Stimulated activated CD8-positive, alpha-beta memory T cell treated with anti-CD3 and anti-CD28 coated beads, Interleukin-4, amount 100 ng/mL, for 1 hour (primary cell): Measurements from ENCODE around the gene STEAP3.

Experiments
- DNase-seq, 2 donors: peaks; one replicate each; pipeline ENCODE4 v3.0.0-alpha.2; 2020; ENCODE audit warnings: low read depth in 2 of 2, low spot score in 1 of 2

STEAP3 gene

GRCh38 chr2:119245841-119246230 is 22.2 kb downstream of the STEAP3 start:
- no peak for DNase-seq

- DNase-seq = no peak
Measured at GRCh38 chr2:119246884-119247843, 23.5 kb downstream of the STEAP3 start.

GRCh38 chr2:119247844-119248271 is 24.2 kb downstream of the STEAP3 start:
- no peak for DNase-seq

- DNase-seq = no peak
Measured at GRCh38 chr2:119248311-119248710, 24.7 kb downstream of the STEAP3 start.

GRCh38 chr2:119248751-119249150 is 25.1 kb downstream of the STEAP3 start:
- DNase-seq = no peak

- no peak for DNase-seq
Measured at GRCh38 chr2:119249311-119249710, 25.7 kb downstream of the STEAP3 start.

GRCh38 chr2:119249855-119250717 is 26.5 kb downstream of the STEAP3 start:
- no peak for DNase-seq

- DNase-seq = no peak
Measured at GRCh38 chr2:119250718-119251290, 27.2 kb downstream of the STEAP3 start.

GRCh38 chr2:119251652-119252051 is 28.0 kb downstream of the STEAP3 start:
- DNase-seq = no peak

GRCh38 chr2:119252186-119253113 is 28.8 kb downstream of the STEAP3 start:
- DNase-seq = no peak

- no peak for DNase-seq
Measured at GRCh38 chr2:119253114-119253702, 29.6 kb downstream of the STEAP3 start.

GRCh38 chr2:119253760-119254600 is 30.3 kb downstream of the STEAP3 start:
- DNase-seq = no peak

GRCh38 chr2:119254601-119255080 is 31.0 kb downstream of the STEAP3 start:
- no peak for DNase-seq

- DNase-seq = no peak
Measured at GRCh38 chr2:119255760-119256581, 32.3 kb downstream of the STEAP3 start.

- DNase-seq = no peak
Measured at GRCh38 chr2:119256582-119256921, 32.9 kb downstream of the STEAP3 start.

GRCh38 chr2:119257198-119257597 is 33.6 kb downstream of the STEAP3 start:
- DNase-seq = no peak

- no peak for DNase-seq
Measured at GRCh38 chr2:119259296-119259860, 35.7 kb downstream of the STEAP3 start.
